Bronchial epithelial cell (primary cell): ENCODE data around the gene LYRM2. TPM values are rescaled to one million over a fixed set of nuclear protein-coding genes. Genes with fewer than 3 reads are reported as not detected.

Source experiments
- DNase-seq: peaks from one replicate; pipeline ENCODE4 v3.0.0-alpha.2; 2010; ENCODE audit warnings: low read depth
- FAIRE-seq: peaks from 2 replicates; lab custom pipeline; 2011; peaks lifted over from hg19 to GRCh38; lab: Jason Lieb, UNC
- H3K27me3 ChIP-seq: 2 replicates; pipeline ENCODE4 v1.5.1; 2011; ENCODE audit warnings: low read length; ENCODE audit not compliant: control insufficient read depth, insufficient read depth
- H3K36me3 ChIP-seq: 2 replicates; pipeline ENCODE4 v1.5.1; 2011; ENCODE audit warnings: low read length; ENCODE audit not compliant: control insufficient read depth, insufficient read depth
- H3K4me3 ChIP-seq: 2 replicates; pipeline ENCODE4 v1.5.1; 2011; ENCODE audit warnings: mild to moderate bottlenecking, low read depth, low read length, control low read depth
- total RNA-seq: library from RNA; depleted of rRNA; stranded (reverse); fragments of >200 nt; gene quantifications from 2 replicates; pipeline ENCODE4 v1.2.1, GENCODE V29; 2014
- TF ChIP-seq, protein P1 (sequence below): IDR thresholded peaks from 2 replicates; pipeline ENCODE4 v1.5.1; 2011; ENCODE audit warnings: mild to moderate bottlenecking, moderate library complexity, low read length, control low read depth, inconsistent platforms; ENCODE audit not compliant: insufficient read depth, severe bottlenecking

LYRM2 gene
- total RNA-seq, 1 donor from 2014 or later: 9.7 TPM

DNA sequence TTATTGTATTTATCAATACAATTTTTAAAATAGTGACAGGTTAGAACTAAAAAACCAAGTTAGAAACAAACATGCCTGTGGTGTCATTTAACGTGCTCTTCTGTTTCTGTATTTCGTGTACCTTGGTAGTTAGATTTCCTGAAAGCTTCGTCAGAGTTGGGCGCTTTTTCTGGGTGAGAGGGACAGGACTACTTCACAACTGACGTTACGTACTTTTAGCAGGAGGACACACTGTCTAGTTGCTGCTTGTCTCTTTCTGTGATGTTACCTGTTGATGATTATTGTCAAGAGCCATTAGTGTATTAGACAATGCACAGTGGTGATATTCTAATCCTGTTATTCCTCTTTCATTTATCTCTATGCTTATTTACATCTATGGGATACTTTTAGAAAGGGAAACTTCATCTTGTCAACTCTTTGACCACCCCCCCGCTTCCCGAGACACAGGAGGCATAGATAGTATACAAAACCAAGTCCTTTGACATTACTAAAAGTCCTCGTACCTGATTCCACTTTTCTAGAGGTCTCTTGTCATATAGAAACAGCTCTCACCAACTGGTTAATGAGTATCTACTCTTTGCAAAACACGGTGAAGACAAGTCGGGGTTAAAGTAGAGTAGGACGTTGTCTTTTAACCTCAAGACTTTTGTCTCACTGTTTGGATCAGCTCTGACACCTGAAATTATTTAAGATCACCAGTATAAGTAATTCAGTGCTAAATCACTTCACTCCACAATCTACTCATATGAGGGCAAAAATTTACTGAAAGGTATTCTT lies 96.3 kb downstream of the LYRM2 start:
- no peak for FAIRE-seq
- H3K27me3 ChIP-seq: no peaks in the 10 kb centered on the region
- H3K4me3 ChIP-seq: no peak overlapping the region
- DNase-seq: no peak
- no peaks in the 10 kb centered on the region for H3K36me3 ChIP-seq
- TF ChIP-seq, protein P1, sequence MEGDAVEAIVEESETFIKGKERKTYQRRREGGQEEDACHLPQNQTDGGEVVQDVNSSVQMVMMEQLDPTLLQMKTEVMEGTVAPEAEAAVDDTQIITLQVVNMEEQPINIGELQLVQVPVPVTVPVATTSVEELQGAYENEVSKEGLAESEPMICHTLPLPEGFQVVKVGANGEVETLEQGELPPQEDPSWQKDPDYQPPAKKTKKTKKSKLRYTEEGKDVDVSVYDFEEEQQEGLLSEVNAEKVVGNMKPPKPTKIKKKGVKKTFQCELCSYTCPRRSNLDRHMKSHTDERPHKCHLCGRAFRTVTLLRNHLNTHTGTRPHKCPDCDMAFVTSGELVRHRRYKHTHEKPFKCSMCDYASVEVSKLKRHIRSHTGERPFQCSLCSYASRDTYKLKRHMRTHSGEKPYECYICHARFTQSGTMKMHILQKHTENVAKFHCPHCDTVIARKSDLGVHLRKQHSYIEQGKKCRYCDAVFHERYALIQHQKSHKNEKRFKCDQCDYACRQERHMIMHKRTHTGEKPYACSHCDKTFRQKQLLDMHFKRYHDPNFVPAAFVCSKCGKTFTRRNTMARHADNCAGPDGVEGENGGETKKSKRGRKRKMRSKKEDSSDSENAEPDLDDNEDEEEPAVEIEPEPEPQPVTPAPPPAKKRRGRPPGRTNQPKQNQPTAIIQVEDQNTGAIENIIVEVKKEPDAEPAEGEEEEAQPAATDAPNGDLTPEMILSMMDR: no peak

DNA sequence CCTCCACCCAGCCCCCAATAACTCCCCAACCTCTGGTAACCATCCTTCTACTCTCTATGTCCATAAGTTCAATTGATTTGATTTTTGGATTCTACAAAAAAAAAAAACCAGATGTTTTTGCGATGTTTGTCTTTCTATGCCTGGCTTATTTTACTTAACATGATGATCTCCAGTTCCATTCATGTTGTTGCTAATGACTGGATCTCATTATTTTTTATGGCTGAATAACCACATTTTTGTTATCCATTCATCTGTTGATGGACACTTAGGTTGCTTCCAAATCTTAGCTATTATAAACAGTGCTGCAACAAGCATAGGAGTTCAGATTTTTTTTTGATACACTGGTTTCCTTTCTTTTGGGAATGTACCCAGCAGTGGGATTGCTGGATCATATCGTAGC lies 98.8 kb downstream of the LYRM2 start:
- Histone ChIP-seq H3K27me3 (no peaks in the 10 kb centered on the region), H3K36me3 (no peaks in the 10 kb centered on the region), H3K4me3 (no peak overlapping the region)
- TF ChIP-seq, protein P1: no peak
- DNase-seq (no peak), FAIRE-seq (no peak)

- H3K27me3 ChIP-seq: no peaks in the 10 kb centered on the region
- FAIRE-seq: peak; percentile 50
- DNase-seq: no peak
- TF ChIP-seq, protein P1: no peak
- H3K4me3 ChIP-seq: no peak overlapping the region
- H3K36me3 ChIP-seq: no peaks in the 10 kb centered on the region
Measured at GRCh38 chr6:89536231-89536630, 102.3 kb downstream of the LYRM2 start.

DNA sequence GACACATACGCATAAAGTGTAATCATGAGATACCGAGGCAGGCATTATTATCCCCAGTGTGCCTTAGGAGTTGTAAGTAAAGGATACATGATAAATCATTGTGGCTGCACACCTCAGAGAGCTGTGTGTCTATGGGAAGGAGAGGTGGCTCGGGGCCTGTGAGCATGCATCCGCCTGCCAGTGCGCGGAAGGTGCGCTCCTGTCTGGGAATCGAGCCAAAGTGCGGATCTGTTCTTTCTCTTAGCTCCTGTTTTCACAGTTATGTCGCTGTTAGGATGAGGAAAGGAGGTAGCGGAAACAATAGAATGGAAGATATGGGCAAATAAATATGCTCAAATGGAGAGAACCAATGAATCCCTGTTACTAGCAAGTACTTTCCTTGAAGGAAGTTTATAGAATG lies 107.6 kb downstream of the LYRM2 start:
- TF ChIP-seq, protein P1: no peak
- Histone ChIP-seq H3K36me3 (no peaks in the 10 kb centered on the region), H3K27me3 (no peaks in the 10 kb centered on the region), H3K4me3 (no peak overlapping the region)
- FAIRE-seq (no peak), DNase-seq (no peak)

DNA sequence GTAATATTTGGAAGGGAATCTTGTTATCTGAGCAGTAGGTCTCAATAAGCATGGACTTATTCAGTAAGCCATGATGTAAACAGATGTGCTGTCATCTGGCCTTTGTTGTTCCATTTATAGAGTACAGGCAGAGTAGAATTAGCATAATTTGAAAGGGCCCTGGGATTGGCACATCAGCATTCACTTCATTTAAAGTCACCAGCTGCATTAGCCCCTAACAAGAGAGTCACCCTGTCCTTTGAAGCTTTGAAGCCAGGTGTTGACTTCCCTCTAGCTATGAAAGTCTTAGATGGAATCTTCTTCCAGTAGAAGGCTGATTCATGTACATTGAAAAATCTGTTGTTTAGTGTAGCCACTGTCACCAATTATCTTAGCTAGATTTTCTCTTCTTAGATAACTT lies 109.7 kb downstream of the LYRM2 start:
- TF ChIP-seq, protein P1: no peak
- H3K36me3 ChIP-seq: no peaks in the 10 kb centered on the region
- no peaks in the 10 kb centered on the region for H3K27me3 ChIP-seq
- no peak overlapping the region for H3K4me3 ChIP-seq
- no peak for DNase-seq
- FAIRE-seq: no peak

DNA sequence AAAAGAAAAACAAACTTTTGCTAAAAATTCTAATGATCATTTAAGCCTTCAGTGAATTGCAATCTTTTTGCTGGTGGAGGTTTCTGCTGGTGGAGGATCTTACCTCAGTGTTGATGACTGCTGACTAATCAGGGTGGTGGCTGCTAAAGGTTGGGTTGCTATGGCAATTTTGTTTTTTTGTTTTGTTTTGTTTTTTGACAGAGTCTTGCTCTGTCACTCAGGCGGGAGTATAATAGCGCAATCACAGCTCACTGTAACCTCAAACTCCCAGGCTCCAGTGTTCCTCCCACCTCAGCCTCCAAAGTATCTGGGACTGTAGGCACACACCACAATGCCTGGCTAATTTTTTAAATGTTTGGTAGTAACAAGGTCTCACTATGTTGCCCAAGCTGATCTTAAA lies 110.9 kb downstream of the LYRM2 start:
- FAIRE-seq (no peak), DNase-seq (peak; percentile 40)
- Histone ChIP-seq H3K4me3 (no peak overlapping the region), H3K27me3 (no peaks in the 10 kb centered on the region), H3K36me3 (no peaks in the 10 kb centered on the region)
- TF ChIP-seq, protein P1: no peak
